Measurements from ENCODE around the gene CAPN12.
"Not testable (repeated sequence)": the region's sequence is repeated elsewhere in the genome, so short reads cannot be mapped to it uniquely, and the experiment has no call there.

CAPN12 gene

DNA sequence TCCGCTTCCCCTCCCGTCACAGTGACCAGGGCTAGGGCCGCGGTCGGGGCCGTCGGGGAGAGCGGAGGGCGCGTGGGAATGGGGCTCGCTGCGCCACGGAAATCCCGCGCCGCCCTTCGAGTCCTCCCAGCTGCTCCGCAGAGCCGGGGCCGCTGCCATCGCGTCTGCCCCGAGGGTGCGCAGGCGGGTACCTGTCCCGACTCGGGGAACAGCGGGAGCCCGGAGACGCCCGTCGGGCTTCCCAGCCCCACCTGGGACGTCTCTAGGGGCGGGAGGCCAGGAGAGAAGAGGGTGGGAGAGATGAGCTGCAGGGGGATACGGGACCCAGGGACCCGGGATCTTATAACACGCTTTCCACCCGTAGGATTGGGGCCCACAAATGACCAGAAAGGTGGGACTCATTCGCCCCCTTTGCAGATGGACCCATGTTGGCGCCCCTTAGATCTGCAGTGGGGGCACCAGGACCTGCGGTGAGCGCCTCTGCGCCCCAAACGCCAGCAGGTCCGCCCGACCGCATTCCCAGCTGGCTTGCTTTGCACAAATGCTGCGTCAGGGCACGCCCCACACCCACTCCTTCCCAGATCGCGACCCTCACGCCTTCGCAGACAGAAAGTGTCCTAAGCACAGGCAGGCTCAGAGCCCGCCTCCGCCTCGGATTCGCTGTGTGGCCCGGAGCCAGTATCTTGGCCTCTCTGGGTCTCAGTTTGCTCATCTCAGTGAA, 26.1 kb upstream of the CAPN12 start:
- not testable (repeated sequence) for DNase-seq (ENCODE audit: low spot score)

GRCh38 chr19:38769635-38770211, 25.4 kb upstream of the CAPN12 start:
- peak; percentile 91 for DNase-seq (ENCODE audit: low spot score)

GRCh38 chr19:38766276-38767047, 22.2 kb upstream of the CAPN12 start:
- no peak for DNase-seq (ENCODE audit: low spot score)

DNA sequence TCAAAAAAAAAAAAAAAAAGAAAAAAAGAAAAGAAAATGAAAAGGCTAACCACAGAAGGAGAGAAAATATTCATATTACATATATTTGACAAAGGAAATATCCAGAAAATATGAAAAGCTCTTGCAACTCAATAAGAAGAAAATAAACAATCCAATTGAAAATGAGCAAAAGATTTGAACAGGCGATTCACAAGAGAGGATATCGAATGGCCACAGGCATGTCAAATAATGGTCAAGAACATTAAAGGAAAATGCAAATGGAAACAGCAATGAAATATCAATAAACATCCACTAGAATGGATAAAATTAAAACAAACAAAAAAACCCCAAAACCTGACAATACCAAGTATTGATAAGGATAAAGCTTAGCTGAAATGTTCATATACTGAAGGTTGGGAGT, 20.9 kb upstream of the CAPN12 start:
- DNase-seq (ENCODE audit: low spot score): no peak

DNA sequence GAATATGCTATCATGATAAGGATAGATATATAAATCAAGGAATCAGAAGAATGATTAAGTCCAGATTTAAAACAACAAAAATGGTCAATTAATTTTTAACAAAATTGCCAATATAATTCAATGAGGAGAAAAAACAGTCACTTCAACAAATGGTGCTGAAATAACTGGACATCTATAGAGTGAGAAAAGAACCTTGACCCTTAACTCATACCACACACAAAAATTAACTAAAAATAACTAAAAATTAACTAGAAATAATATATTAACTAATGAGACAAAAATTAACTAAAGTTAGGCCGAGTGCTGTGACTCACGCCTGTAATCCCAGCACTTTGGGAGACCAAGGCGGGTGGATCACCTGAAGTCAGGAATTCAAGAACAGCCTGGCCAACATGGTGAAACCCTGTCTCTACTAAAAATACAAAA, 19.5 kb upstream of the CAPN12 start:
- no peak for DNase-seq (ENCODE audit: low spot score)

GRCh38 chr19:38761884-38762389, 17.7 kb upstream of the CAPN12 start:
- DNase-seq (ENCODE audit: low spot score): not testable (repeated sequence)

- DNase-seq (ENCODE audit: low spot score): not testable (repeated sequence)
Measured at GRCh38 chr19:38760805-38761517, 16.7 kb upstream of the CAPN12 start.

- no peak for DNase-seq (ENCODE audit: low spot score)
Measured at GRCh38 chr19:38759590-38760003, 15.3 kb upstream of the CAPN12 start.

DNA sequence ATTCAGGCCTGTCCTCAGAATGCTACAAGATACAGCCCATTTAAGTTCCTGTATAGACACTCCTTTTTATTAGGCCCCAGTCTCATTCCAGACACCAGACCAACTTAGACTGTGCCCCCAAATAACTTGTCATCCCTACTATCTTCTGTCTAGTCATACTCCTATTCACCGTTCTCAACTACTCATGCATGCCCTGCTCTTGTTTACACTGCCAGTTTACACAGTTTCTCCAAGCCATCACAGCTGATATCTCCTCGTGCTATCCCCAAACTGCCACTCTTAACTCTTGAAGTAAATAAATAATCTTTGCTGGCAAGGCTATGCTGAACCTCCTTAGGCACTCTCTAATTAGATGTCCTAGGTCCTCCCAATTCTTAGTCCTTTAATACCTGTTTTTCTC, 9.9 kb upstream of the CAPN12 start:
- not testable (repeated sequence) for DNase-seq (ENCODE audit: low spot score)

DNA sequence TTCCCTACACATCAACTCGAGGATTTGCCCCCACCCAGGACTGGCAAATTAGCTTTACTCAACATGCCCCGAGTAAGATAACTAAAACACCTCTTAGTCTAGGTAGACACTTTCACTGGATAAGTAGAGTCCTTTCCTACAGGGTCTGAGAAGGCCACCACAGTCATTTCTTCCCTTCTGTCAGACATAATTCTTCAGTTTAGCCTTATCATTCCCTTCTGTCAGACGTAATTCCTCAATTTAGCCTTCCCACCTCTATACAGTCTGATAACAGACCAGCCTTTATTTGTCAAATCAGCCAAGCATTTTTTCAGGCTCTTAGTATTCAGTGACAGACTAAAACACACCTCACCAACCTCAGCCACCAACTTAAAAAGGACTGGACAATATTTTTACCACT, 9.5 kb upstream of the CAPN12 start:
- DNase-seq (ENCODE audit: low spot score): not testable (repeated sequence)

DNA sequence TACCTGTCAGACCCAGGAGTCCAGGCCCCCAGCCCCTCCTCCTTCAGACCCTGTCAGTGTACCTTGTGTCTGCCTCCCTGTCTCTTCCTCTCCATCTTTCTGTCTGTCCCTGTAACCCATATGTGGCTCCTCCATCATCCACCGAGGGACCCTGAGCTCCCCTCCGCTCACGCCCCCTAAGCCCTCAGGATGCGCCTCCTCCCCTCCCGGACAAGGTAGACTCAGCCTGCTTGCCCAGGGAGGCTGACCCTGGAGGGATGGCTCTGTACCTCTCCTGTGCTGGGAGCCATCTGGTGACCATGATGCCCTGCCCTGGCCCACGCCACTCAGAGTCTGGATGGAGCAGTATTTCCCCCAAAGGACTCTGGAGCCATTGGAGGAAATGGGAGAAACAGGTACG, 1.0 kb upstream of the CAPN12 start:
- DNase-seq (ENCODE audit: low spot score): no peak

DNA sequence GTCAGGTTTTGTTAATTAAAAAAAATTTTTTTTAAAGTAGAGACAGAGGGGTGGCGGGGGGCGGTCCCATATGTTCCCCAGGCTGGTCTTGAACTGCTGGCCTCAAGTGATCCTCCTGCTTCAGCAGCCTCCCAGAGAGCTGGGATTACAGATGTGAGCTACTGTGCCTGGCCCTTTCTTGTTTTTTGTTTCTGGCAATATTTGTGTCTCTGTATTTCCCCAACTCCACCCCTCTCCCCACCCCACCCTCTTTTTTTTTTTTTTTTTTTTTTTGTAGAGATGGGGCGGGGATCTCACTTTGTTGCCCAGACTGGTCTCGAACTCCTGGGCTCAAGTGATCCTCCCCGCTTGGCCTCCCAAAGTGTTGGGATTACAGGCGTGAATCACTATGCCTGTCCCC, 600 bp upstream of the CAPN12 start:
- no peak for DNase-seq (ENCODE audit: low spot score)

DNA sequence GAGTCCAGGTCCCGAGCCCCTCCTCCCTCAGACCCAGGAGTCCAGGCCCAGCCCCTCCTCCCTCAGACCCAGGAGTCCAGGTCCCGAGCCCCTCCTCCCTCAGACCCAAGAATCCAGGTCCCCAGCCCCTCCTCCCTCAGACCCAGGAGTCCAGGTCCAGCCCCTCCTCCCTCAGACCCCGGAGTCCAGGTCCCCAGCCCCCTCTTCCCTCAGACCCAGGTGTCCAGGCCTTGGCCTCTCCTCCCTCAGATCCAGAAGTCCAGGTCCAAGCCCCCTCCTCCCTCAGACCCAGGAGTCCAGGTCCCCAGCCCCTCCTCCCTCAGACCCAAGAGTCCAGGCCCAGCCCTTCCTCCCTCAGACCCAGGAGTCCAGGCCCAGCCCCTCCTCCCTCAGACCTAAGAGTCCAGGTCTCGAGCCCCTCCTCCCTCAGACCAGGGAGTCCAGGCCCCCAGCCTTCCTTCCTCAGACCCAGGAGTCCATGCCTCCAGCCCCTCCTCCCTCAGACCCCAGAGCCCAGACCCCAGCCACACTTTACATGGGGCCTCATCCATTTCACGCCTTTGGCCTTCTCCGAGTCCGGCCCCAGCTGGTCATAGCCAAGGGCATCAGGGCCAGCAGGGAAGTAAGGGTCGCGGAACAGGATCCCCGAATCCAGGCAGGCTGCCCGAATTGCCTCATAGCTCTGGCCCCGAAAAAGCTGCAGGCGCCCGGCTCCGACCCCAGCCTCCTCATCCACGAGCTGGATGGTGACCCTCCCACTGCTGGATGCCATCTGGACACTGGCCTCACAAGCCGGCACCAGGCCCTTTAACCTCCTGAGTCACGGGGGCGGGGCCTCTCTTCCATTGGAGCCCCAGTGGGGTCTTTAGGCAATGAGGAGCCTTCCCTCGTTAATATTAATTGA, 628 bp downstream of the CAPN12 start:
- no peak for DNase-seq (ENCODE audit: low spot score)

DNA sequence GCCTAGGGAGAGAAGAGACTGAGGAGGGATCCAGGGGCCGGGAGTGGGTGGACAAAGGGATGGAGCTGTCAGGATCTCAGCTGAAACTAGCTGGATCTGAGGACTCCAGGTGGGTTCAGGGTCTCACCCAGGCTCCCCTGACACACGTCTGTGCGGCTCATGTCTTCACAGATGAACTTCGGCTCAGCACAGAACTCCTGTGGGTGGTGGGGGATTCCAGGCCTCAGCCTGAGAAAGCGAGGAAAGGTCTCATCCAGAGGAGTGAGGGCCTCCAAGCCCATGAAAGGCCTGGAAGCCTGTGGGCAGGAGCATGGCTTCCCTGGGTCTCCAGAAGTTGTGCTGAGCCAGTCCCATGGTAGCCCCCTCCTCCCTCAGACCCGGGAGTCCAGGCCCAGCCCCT, 1.4 kb downstream of the CAPN12 start:
- DNase-seq (ENCODE audit: low spot score): no peak

- no peak for DNase-seq (ENCODE audit: low spot score)
Measured at GRCh38 chr19:38742296-38742695, 2.0 kb downstream of the CAPN12 start.

- DNase-seq (ENCODE audit: low spot score): no peak
Measured at GRCh38 chr19:38741670-38742069, 2.6 kb downstream of the CAPN12 start.

DNA sequence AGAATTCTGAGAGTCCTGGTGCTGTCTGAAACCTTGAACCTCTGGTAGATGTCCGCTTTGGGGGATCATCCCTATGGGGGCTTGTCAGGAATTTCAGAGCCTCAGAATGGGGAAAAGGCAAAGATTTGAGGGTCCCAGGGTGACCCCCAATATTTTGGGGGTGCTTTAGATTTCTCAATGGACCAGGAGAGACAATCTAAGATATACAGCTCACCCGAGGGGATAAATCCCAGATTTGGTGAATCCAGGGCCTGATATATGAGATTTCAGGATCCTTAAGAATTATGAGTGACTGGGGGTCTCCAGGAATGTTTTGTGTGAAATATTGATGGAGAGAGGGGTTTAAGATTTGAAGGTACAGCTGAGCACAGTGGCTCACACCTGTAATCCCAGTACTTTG, 3.3 kb downstream of the CAPN12 start:
- DNase-seq (ENCODE audit: low spot score): no peak

DNA sequence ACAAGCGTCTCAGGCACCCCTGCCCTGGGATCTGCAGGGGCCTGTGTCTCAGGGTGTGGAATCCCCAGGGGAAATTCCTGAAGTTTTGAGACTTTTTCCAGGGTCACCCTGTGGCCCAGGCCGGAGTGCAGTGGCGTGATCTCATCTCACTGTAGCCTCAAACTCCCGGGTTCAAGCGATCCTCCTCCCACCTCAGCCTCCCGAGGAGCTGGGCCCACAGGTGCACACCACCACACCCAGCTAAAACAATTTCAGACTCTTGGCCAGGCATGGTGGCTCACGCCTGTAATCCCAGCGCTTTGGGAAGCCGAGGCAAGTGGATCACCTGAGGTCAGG, 4.0 kb downstream of the CAPN12 start:
- no peak for DNase-seq (ENCODE audit: low spot score)

- no peak for DNase-seq (ENCODE audit: low spot score)
Measured at GRCh38 chr19:38739440-38740256, 4.6 kb downstream of the CAPN12 start.

GRCh38 chr19:38737921-38738737, 6.1 kb downstream of the CAPN12 start:
- peak; percentile 54 for DNase-seq (ENCODE audit: low spot score)

Data from left forelimb (tissue), 1 donor.